ENCODE data around the gene NTM.

The NTM gene

GRCh38 chr11:131672191-131672590 is 301.8 kb downstream of the NTM start:
- no peak for DNase-seq (ENCODE audit: low read depth in 1 of 2, low spot score in 1 of 2)
- TF ChIP-seq GABPA (IDR thresholded peaks at IDR 0.05; ENCODE audit: low read depth) (no peak), CTCF (IDR thresholded peaks at IDR 0.05; ENCODE audit: insufficient read depth, low read length) (no peak), POLR2AphosphoS5 (IDR thresholded peaks at IDR 0.05; ENCODE audit: low read depth) (no peak)
- Histone ChIP-seq H3K27me3 (ENCODE audit: insufficient read depth, poor library complexity, severe bottlenecking) (no peaks in the 10 kb centered on the region), H3K4me3 (replicated peaks; ENCODE audit: insufficient read depth, low read length) (no peak overlapping the region), H3K27ac (replicated peaks) (no peak overlapping the region)

- TF ChIP-seq POLR2AphosphoS5 (IDR thresholded peaks at IDR 0.05; ENCODE audit: low read depth) (no peak), GABPA (IDR thresholded peaks at IDR 0.05; ENCODE audit: low read depth) (no peak), CTCF (IDR thresholded peaks at IDR 0.05; ENCODE audit: insufficient read depth, low read length) (peak; percentile 90), SPI1 (IDR thresholded peaks at IDR 0.05; ENCODE audit: borderline replicate concordance, low read depth) (no peak), REST (IDR thresholded peaks at IDR 0.05; ENCODE audit: insufficient replicate concordance, low read depth) (no peak)
- no peaks in the 10 kb centered on the region for H3K27me3 ChIP-seq (ENCODE audit: insufficient read depth, poor library complexity, severe bottlenecking)
- H3K4me3 ChIP-seq (replicated peaks; ENCODE audit: insufficient read depth, low read length), result no peak overlapping the region
- DNase-seq (ENCODE audit: low read depth in 1 of 2, low spot score in 1 of 2), result peak; percentile 25 to 46
- no peak overlapping the region for H3K27ac ChIP-seq (replicated peaks)
Observed at GRCh38 chr11:131674051-131674755, 303.8 kb downstream of the NTM start.

- no peak overlapping the region for H3K27ac ChIP-seq (replicated peaks)
- H3K4me3 ChIP-seq (replicated peaks; ENCODE audit: insufficient read depth, low read length), result no peak overlapping the region
- H3K27me3 ChIP-seq (ENCODE audit: insufficient read depth, poor library complexity, severe bottlenecking), result no peaks in the 10 kb centered on the region
- TF ChIP-seq GABPA (IDR thresholded peaks at IDR 0.05; ENCODE audit: low read depth) (no peak), CTCF (IDR thresholded peaks at IDR 0.05; ENCODE audit: insufficient read depth, low read length) (no peak), POLR2AphosphoS5 (IDR thresholded peaks at IDR 0.05; ENCODE audit: low read depth) (no peak)
- DNase-seq (ENCODE audit: low read depth in 1 of 2, low spot score in 1 of 2), result no peak
Observed at GRCh38 chr11:131675121-131675888, 304.9 kb downstream of the NTM start.

GRCh38 chr11:131677828-131678470 is 307.5 kb downstream of the NTM start:
- Histone ChIP-seq H3K27me3 (ENCODE audit: insufficient read depth, poor library complexity, severe bottlenecking) (no peaks in the 10 kb centered on the region), H3K27ac (replicated peaks) (no peak overlapping the region), H3K4me3 (replicated peaks; ENCODE audit: insufficient read depth, low read length) (no peak overlapping the region)
- TF ChIP-seq POLR2AphosphoS5 (IDR thresholded peaks at IDR 0.05; ENCODE audit: low read depth), result no peak
- TF ChIP-seq GABPA (IDR thresholded peaks at IDR 0.05; ENCODE audit: low read depth), result no peak
- no peak for TF ChIP-seq SPI1 (IDR thresholded peaks at IDR 0.05; ENCODE audit: borderline replicate concordance, low read depth)
- TF ChIP-seq CTCF (IDR thresholded peaks at IDR 0.05; ENCODE audit: insufficient read depth, low read length), result no peak
- TF ChIP-seq REST (IDR thresholded peaks at IDR 0.05; ENCODE audit: insufficient replicate concordance, low read depth), result no peak
- DNase-seq (ENCODE audit: low read depth in 1 of 2, low spot score in 1 of 2), result no peak
